A172 (cell line): ENCODE results near the gene GPD2. TPM values are rescaled to one million over a fixed set of nuclear protein-coding genes. Genes with fewer than 3 reads are reported as not detected.
A peak's percentile ranks its signal among the peaks of the same experiment; 100 is the strongest.
"Not testable (repeated sequence)": the region's sequence is repeated elsewhere in the genome, so short reads cannot be mapped to it uniquely, and the experiment has no call there.

ENCODE experiments used
- DNase-seq: peaks from one replicate; pipeline ENCODE4 v3.0.0-alpha.2; 2015; ENCODE audit warnings: low spot score
- total RNA-seq: library from RNA; depleted of rRNA; stranded (reverse); fragments of >200 nt; shearing (Covaris generic); gene quantifications from 2 replicates; pipeline ENCODE4 v1.2.3, GENCODE V29; 2014

The GPD2 gene
- total RNA-seq, 1 experiment from 2014 or later: 114 TPM

DNA sequence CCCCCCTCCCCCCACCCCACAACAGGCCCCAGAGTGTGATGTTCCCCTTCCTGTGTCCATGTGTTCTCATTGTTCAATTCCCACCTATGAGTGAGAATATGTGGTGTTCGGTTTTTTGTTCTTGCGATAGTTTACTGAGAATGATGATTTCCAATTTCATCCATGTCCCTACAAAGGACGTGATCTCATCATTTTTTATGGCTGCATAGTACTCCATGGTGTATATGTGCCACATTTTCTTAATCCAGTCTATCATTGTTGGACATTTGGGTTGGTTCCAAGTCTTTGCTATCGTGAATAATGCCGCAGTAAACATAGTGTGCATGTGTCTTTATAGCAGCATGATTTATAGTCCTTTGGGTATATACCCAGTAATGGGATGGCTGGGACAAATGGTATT is 92.4 kb downstream of the GPD2 start:
- not testable (repeated sequence) for DNase-seq

DNA sequence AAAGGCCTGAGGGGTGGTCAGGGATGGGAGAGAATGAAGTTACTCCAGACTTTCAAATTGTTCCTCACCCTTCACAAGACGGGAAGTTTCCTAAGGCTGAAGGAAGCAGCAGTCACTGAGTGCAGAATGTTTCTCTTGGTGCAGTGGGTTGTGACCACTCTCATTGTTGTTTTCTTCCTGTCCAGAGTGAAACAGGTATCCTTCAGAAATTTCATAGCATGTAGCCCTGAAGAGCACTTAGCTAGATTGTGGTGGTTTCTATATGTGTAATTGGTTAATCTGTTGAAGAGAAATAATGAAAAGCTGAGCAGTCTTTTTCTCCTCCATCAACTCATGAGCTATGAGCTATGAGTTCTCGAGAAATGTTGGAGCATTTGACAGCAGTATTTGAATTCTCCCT is 96.8 kb downstream of the GPD2 start:
- no peak for DNase-seq

DNA sequence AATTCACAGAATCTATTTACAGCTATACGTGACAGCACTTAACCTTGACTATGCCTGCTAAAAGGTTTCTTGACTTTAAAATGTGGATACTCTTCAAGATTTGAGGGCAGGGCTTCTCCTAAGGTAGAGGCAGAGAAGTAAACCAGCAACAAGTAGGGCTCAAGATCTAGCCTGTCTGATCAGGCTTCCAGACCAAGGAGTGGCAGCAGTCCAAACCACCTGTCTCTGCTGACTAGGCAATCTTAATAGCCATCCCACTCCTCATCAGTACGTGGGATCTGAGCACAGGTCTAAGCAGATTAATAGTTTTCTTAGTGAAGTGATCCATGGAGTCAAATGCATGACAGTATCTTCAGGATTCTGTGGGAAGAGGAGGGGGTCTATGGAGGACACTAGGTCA is 100.4 kb downstream of the GPD2 start:
- no peak for DNase-seq

DNA sequence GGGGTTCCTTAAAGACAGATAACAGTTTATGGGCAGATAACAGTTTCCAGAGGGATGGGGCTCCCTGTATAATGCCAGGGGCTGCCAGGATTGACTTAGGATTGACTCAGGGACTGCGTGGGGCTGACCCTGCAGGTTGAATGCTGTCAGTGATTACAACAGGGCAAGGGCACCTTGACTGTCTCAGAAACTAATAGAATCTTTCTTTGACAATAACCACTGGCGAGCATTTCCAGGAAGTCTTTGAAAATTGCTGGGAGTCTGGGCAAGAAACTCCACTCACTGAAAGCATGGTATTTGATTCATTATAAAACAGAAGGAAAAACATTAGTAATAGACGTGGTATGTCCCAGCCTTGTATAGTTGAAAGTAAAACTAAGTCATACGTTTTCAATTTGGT is 101.0 kb downstream of the GPD2 start:
- no peak for DNase-seq

DNA sequence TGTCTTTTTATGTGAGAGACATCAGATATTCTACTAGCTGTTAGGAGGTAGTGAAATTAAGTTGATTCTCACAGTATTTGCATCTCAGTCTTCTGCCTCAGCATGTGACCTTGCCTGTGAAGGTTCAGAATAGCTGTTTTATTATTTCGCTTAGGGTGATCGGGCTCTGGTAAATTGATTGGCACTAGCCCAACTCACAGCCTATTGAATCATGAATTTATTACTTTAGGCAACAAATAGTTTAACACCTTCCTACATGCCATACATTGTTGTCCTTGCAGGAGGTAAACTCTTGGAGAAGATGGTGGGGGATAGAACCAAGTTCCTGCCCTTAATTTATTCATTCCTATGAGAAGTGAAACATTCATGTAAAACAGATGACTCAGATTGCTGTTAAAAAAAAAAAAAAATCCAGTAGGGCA is 101.9 kb downstream of the GPD2 start:
- no peak for DNase-seq

DNA sequence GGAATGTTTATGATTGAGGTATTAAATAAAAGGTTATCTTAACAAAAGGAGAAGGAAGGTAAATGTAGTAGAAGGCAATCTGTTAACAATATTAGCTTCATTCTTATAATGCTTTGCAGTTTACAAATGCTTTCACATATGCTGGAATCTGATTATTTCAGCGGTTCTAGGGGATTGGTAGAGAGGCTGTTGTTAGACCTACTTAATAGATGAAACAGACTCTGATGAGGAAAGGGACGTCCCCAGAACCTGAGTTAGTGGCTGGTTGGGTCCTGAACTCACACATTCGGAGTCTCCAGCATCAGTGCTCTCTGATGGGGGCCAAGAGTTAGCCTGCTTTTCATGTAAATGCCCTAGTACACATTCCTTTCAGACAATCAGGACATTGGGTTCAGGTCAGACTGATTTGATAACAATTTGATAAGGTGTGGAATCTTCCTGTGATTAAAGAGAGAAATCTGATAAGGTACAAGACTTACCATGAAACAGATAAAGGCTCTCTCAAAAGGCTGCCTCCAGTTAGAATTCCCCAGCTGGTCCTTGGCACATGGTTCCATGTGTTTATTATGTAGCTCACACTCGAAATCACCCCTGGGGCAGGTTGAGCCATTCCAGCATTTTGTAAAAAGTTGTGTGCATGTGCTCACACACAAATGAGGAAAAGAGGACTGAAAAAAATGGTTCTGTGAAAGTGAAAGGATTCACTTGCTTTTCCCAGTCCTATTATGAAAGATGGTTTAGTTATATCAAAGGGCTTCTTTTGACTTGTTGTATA is 103.1 kb downstream of the GPD2 start:
- DNase-seq: no peak

DNA sequence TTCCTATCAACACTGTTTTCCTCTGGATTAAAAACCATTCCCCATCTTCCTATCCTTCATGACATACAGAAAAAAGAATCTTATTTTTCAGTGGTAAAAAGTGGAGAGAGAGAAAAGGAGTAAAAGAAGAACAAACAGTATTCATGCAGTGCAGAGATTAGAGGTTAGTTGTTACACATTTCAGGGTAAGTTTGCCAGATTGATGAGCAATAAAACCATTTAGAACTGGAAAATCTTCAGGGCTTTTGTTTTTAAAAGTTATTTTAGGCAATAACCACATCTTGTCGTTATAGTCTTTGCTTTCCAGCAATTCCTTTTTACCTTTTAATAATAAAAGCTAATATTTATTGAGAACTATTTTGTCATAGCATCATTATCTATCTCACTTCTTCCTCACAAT is 104.5 kb downstream of the GPD2 start:
- DNase-seq: no peak

DNA sequence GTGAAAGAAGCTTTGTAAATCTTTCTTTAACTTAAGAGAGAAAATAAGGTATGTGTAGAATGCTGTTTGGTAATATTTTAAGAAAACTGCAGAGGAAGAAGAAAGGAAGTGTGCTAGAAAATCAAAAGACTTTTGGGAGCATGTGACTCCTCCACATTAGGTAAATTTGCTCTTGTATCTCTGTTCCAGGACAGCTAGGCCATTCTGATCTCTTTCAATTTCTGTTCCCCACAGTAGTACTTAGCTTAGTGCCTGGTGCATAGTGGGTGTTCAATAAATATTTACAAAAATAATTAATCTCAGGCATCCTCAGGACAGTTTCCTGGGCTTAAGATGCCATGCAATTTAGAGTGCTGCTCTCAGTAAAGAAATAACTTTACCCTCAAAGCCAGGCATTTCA is 105.0 kb downstream of the GPD2 start:
- no peak for DNase-seq

DNA sequence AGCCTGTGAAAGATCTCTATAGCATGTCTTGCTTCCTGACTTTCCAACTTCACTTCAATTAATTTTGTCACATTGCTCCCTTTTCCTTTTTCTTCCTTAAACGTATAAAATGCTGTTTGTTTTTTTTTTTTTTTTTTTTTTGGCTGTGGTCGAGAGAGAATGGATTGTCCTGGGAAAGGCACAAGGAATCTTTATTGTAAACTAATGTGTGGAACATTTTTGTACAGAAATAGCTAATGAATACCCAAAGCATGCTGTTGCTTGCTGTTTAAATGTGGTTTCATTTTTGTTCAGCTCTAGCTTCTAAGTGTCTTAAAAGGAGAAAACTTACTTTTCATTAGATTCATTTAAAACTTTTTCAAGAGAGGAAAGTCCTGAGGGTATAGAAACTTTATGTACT is 105.5 kb downstream of the GPD2 start:
- DNase-seq: no peak

DNA sequence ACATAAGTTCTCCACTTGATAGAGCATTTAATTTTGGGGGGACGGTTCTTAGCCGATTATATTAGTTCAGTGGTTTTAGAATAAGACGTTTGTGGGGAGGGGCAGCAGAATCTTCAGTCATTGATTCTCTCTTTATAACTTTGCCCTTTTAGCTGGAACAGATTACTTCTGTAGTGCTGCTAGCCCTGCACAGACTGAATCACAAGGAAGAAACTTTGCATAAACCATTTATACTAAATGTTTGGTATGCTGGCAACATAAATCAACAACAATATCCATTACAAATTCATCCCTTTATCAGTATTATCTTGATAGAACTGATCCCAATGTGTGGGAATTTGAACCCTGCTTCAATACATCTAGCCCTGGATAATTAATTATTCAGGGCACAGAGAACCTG is 112.2 kb downstream of the GPD2 start:
- no peak for DNase-seq

DNA sequence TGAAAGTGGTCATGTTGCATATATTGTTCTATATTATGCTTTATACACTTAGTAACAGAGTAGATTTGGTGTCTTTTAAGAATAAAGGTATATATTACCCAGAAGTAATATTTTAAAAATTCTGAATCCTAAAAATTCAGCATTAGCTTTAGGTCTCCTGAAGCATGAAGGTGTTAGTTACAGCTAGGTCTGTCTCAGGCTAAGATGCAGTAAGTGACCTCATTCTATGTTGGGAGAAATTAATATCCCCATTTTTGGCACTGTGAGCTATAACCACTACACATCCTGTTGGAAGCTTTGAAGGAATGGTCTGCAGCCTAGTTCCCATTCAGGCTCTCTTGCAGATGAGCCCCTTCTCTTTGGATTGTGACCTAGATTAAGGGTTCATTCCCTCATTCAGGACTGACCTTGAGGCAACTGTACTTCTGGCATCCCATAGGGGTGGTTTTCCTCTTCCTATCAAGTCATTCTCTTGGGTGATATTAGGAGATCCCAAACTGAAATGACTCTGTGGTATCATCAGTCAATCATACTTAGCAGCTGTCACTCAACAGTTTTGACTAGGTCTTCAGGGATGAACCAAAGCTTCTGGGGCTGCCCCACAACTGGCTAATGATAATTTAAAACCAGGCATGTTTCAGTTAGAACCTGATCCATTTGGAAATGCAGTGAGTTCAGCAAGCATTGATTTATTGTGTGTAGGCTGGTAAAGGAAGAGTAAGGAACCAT is 117.7 kb downstream of the GPD2 start:
- no peak for DNase-seq

DNA sequence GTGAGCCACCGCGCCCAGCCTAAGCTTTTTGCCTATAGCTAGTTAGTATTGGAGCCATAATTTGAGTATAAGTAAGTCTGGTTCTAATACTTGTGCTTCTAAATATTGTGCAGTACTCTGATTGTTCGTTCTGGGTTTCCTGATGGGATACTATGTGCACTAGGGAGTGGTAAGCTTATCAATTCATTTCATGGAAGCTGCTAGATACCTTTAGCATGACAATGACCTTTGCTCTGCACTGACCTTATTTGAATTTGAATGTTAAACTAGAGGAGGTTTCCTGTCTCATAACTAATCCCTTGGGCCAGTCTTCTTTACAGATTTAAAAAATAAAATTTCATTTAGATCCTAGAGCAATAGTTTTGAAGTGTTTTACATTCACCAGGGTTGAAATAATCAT is 125.1 kb downstream of the GPD2 start:
- no peak for DNase-seq

DNA sequence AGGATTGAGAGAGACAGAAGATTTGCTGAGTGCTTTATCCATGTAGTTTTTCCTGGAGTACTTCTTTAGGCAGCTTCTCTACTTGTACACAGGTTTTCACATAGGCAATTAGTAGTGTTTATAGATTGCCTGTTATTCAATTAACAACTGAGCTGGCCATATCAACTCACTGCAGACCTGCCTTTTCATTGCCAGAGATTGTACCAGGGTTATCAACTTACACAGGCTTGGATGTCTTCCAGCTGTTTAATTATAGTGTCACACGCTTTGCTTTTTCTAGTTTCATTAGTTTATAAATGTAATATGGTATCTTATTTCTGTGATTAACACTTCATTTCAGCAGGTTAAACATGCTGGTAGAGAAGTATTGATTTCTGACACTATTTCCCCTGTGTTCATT is 125.9 kb downstream of the GPD2 start:
- DNase-seq: no peak

DNA sequence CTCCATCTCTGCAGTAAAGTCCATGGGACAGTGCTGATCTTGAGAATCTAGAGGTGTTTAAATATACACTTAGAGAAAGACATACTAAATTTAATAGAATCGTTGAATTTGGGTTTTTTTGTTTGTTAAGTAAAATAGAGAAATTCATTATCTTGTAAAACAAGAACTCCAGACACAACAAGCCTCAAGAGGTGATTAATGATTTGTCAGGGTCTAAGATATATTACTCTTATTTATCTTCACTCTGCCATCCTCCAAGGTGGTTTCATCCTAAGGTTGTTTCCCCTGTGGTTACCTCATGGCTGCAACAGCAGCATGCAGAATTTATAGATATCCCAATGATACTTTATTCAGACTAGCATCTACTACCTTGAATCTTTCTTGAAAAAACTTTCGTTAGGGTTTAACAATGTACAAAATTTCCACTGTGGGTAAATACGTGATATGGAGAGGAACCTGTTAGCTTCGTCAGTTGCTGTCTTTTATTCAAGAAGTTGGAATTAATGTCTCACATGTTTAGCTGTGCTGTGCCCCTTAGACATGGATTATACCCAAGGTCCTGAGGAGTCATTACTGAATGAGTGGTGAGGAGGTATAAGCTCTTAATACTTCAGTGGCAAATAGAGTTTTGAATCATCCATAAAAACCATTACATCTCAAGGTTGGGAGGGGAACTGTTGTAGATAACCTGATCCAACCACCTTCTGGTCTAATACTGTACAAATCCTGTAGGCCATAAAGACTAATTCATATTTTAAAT is 128.0 kb downstream of the GPD2 start:
- DNase-seq: no peak

DNA sequence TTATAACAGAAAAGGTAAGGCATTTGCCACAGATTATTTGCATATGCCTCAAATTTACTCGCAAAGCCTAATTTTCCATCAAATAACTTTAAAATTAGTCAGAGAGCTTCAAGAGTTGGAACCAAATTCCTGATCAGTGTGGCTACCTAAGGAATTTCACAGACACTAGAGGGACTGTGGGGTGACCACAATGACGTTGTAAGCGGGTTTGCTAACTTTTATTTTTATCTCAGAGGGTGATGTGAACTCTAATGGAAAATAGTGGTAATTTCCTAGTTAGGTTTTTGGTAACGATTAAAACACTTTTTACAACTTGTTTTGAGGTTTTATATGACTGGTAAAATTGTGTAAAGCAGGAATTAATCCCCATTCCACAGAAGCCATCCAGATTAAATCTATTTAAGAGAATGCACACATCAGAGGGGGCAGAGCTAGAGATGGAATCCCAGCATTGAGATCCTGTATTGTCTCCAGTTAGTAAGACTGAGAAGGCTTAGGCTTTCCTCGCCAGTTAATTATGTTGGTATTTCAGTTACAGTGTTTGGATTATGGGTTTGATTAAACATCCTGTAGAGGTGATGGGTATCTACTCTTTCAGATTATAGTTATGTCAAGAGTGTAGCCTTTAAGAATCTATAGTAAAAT is 129.0 kb downstream of the GPD2 start:
- DNase-seq: peak; percentile 89

DNA sequence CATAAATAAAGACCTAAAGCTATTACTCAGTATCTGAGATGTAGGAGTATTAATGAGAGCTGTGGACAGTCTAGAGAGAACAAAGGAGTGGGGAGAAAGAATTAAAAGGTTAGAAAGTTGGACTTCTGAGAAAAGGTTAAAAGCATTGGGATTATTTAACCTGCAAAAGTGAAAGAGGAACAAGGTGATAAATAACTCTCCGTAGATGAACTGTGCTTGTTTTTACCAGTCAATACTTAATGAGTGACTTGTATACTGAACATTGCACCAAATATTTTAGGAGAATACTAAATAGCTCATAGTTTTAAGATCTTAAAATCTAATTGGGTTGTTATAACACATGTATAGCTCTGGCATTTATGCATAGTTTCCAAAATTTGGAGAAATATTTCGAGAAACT is 137.5 kb downstream of the GPD2 start:
- no peak for DNase-seq

DNA sequence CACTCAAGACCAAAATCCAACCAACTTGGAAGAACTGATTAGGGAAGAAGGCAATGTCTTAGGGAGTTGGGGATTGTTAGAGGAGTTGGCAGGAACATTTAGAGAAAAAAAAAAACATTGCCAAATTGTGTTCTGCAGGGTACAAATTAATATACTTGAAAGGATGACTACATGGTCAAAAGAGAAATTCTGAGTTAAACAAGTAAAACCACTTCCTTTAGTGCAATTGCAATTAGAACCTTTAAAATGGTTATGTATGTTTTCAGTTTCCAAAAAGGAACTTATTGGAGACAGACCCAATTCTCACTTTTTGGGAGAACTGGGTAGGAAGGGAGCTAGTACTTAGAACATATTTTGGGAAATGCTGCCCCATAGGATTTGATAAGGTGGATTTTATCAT is 137.9 kb downstream of the GPD2 start:
- DNase-seq: no peak

DNA sequence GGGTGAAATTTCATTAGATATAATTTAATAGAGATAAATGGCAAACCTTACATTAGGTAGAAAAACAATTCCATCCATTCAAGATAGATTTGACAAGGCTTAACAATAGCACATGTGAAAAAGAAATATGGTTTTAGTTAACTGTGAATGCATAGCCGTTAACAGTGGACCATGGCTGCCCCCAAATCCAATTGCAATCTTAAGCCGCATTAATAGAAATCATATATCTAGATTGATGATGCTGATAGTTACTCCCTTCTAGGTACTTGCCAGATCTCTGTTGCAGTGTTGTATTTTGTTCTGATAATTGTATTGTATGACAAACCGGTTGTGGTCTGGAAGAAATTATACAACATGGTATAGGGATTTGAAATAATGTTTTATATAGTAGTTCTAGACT is 139.8 kb downstream of the GPD2 start:
- no peak for DNase-seq

DNA sequence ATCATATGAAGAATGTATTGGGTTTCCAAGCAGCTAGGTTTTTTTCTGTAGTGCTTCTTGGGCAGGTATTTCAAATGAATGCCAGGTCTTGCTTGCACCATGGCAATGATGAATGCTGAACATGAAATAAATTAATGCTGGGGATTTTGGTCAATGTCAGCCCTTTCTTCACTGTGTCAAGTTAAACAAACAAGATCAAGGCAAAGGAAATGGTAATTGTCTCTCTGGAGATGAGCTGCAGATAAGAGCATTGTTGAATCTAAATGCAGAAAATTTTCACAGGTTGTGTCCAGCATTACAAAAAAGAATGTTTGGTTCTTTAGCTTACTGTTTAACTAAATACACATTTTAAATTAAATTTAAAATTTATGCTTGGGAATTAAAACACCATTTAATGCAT is 144.3 kb downstream of the GPD2 start:
- no peak for DNase-seq

DNA sequence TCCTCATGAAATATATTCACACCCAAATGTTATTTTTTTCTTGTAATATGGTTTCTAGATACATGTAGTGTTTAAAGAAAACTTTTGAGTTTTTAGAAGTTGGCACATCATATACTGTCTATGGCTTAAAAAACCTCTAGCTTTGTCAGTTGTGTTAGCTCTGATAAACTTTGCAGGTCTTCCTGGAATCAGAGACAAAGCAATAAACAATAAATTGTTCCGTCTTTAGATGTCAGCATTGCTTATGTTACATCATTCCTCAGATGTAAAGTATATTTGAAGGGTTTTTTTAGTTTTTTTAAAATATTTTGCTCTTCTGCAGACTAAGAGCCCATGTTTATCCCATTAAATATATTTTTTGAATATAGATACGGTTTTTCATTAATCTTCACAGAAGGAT is 145.1 kb downstream of the GPD2 start:
- DNase-seq: no peak

DNA sequence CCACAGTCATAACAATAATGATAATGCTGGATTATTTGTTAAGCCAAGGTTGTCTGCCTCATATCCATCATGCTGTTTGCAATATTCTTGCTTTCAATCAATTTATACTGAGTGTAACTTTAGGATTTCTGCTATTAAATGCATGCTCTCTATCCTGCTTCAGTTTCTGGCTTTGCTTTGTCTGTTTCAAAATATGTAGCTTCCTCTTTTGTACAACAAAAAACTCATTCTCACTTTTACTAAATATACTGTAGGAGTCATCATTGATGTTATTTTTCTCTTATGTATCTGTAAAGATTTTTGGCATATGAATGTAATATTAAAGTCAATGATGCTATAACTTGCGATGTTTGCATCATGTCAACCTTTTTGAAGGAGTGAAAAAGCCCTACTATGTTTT is 149.3 kb downstream of the GPD2 start:
- DNase-seq: no peak

DNA sequence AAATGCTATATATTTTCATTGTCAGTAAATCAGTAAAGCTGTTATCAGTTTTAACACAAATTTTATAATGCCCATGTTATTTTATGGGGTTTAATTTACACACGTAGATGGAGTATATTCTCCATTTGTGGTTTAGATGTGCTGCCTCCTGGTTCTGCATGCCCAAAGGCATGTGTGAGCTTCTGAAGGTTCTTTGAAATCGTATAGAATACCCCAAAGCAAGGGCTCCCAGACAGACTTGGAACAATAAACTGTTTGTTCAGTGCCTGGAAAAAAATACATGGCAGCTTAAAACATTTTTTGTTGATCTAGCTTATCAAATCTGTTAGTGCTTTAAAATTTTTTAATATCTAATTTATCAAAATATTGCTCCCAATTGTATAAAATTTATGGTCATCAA is 150.4 kb downstream of the GPD2 start:
- DNase-seq: no peak
